Suppressor macrophage treated with lipopolysaccharide for 1 hour (primary cell): ENCODE results near the gene EVA1C.
"Not testable (repeated sequence)": the region's sequence is repeated elsewhere in the genome, so short reads cannot be mapped to it uniquely, and the experiment has no call there.

Source experiments
- DNase-seq, 3 donors: peaks; one replicate each; pipeline ENCODE4 v3.0.0-alpha.2; 2020 to 2022

The EVA1C gene

DNA sequence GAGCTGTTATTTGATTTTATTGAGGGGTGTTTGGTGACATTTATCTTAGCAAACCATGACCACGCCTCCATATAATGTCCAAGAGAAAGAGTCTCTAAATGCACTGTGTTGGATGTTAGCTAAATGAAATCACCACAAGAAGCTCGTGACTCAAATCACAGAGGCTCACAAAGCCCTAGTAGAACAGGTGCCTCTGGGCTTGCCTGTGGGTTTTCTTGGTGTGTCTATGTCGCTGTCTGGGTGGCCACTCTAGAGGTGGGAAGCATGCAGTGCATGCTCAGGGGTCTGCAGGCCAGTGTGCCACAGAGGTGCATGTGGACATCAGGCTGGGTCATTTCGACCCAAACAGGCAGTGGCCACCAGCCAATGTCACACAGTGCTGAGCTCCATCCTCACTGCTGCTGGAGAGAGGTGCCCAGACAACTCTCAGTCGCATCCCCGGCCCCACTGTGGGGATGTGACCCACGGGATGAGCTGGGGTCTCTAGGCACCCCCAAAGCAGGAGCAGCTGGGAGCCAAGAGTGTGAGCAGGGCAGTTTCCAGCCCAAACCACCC lies 94.0 kb downstream of the EVA1C start:
- not testable (repeated sequence) for DNase-seq

- DNase-seq, result no peak
Observed at GRCh38 chr21:32507342-32507919, 94.9 kb downstream of the EVA1C start.

DNA sequence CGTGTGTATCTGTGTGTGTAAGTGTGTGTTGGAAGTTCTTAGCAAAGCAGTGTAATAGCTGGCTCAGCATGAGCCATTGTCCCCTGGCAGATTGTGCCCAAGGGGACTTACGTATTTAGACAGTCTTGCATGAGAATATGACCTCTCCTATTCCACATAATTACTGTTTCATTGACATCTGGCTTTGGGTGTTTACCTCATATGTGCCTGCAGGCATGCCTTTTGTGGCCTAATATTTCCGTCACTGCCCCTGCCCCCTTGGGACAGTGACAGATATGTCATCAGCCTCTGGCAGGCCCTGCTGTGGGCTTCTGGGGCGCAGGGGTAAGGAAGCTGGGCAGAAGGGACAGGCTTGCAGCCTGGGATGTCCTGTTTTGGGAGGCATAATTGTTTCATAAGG lies 95.5 kb downstream of the EVA1C start:
- DNase-seq, result not testable (repeated sequence)

GRCh38 chr21:32508558-32508957 lies 96.1 kb downstream of the EVA1C start:
- DNase-seq, result no peak

DNA sequence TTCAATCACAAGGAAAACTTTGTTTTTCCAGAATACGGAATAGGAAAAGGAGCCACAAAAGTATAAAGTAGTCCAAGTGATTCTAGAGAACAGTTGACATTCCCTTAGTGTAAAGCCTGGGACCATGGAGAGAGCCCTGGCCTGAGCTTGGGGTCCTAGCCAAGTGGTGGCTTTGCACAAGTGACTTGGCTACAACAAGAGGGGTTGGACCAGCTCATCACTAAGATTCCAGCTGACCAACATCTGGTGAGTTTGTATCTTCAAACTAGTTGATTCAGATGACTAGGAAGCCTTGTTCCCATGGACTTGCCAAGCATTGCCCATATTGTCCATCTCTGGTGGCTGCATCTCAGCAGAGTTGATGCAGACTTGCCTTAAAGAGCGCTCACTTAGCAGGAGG lies 96.5 kb downstream of the EVA1C start:
- not testable (repeated sequence) for DNase-seq

GRCh38 chr21:32514275-32515055 lies 102.0 kb downstream of the EVA1C start:
- no peak for DNase-seq

- DNase-seq, result no peak
Observed at GRCh38 chr21:32515874-32516273, 103.4 kb downstream of the EVA1C start.

GRCh38 chr21:32516756-32517649 lies 104.5 kb downstream of the EVA1C start:
- DNase-seq, result peak; percentile 3 to 57 (median 43)

DNA sequence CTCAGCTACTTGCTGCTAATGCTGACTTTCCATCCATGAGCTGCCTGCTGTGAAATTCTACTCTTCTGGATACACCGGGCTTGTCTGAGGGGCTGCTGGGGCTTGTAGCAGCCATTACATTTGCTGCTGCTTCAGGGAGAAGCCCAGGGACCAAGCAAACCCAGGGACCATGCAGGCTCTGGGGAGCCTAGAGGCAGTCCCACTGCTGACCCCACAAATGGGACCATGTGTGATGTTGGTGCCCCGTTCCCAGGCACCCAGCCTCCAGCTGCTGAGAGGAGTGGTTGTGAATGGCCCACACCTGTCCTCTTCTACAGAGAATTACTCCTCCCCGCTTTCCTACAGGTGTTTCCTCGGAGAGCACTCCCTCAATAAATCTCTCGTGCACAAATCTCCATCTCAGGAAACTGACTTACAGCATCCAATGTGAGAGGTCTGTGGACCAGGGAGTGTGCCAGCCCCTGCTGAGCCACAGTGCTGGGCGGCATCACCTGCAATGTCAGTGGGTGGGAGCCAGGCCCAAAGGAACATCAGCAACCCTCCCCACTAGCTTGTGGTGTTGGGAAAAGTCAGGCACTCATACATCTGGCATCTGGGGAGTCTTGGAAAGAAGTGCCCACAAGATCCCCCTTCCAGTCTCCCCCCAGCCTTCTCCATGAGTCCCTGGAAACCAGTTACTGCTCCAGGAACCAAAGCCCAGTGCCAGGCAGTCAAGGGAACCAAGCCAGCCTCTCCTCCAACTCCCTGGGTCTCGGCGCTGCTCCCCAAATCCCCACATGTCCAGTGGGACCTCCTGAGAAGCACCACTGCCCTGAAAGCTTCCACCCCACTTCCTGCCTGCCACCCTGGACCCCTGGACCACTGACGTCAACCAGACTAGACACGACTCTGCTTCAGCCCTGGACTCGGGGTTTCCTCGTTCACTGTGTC lies 107.7 kb downstream of the EVA1C start:
- no peak for DNase-seq

- peak in 2 of 3 donors; percentile 5 to 20 for DNase-seq
Observed at GRCh38 chr21:32520875-32521735, 108.6 kb downstream of the EVA1C start.

GRCh38 chr21:32521736-32522355 lies 109.3 kb downstream of the EVA1C start:
- no peak for DNase-seq

DNA sequence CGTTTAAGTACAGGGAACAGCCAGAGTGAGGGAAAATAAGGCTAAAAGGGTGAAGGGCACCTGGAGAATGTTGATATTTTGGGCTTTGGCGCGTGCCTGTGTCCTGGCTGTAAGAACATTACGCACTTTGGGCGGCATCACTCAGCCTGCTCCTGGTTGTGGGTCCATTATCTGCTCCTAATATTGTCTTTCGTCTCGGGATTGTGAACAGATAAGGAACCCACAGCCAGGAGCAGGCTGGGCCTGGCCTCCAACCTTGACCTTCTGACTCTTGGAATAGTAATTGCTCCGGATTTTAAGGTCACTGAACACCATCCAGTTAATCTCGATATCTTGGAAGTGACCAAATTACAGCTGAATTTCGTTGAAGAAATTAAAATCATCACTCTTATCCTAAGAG lies 111.0 kb downstream of the EVA1C start:
- no peak for DNase-seq

DNA sequence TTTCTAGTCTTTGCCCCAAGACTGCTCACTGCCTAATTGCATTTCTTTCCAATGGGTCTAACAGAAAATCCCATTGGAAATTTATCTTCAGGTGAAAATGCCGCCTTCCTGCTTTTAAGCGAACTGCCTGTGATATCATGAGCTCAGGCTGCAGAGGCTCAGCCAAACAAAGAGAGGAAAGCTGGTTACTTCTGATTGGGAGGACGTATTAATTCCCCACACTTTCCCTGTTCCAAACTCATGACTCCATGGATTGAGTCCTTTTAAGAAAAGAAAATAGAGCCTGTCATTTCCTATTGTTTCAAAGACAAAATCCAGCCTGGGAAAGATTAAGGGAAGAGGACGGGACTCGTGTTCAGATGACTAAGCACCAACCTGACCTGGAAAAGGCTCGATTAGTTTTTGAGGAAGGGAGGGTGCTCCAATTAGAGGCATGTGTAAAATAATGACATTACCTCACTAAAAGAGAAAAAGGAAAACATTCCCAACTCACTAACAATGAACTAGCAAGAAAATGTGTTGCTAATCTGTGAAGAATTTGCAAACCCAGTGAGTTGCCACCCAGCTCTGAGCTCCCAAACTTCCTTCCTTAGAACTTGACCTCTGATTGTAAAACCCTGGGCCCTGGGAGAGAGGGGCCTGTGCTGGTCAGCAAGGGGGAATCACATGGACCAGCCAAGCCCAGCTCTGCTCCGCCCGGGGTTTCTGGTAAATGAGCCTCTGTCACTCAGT lies 111.6 kb downstream of the EVA1C start:
- DNase-seq, result no peak

- DNase-seq, result no peak
Observed at GRCh38 chr21:32525282-32525681, 112.8 kb downstream of the EVA1C start.

DNA sequence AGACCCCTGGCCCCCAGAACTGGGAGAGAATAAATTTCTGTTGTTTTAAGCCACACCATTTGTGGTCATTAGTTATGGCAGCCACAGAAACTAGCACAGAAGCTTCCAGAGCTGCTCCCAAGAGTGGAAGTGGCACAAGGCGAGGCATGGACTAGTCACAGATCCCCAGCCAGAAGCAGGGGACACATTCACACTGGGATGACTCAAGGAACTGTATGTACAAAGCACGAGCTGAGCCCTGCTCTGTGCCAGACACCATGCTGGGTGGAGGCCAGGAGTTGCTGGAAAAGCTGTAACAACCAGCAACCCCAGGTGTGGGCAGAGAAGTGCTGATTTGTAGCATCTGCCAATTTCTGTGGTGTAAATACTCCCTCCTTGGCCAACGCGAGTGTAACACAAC lies 117.2 kb downstream of the EVA1C start:
- DNase-seq, result no peak

DNA sequence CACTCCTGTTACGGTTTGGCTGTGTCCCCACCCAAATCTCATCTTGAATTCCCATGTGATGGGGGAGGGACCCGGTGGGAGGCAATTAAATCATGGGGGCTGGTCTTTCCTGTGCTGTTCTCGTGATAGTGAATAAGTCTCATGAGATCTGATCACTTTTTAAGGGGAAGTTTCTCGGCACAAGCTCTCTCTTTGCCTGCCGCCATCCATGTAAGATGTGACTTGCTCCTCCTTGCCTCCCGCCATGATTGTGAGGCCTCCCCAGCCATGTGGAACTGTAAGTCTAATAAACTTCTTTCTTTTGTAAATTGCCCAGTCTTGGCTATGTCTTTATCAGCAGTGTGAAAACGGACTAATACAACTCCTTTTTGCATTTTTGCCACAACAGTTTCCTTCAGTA lies 118.3 kb downstream of the EVA1C start:
- not testable (repeated sequence) for DNase-seq

DNA sequence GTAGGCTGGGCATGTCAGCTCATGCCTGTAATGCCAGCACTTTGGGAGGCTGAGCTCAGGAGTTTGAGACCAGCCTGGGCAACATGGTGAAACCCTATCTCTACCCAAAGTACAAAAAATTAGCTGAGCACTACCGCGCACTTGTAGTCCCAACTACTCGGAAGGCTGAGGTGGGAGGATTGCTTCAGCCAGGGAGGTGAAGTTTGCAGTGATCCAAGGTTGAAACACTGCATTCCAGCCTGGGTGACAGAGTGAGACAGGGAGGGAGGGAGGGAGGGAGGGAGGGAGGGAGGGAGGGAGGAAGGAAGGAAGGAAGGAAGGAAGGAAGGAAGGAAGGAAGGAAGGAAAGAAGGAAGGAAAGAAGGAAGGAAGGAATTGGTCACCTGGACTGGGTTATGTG lies 119.1 kb downstream of the EVA1C start:
- not testable (repeated sequence) for DNase-seq

GRCh38 chr21:32532636-32533035 lies 120.1 kb downstream of the EVA1C start:
- DNase-seq, result no peak

DNA sequence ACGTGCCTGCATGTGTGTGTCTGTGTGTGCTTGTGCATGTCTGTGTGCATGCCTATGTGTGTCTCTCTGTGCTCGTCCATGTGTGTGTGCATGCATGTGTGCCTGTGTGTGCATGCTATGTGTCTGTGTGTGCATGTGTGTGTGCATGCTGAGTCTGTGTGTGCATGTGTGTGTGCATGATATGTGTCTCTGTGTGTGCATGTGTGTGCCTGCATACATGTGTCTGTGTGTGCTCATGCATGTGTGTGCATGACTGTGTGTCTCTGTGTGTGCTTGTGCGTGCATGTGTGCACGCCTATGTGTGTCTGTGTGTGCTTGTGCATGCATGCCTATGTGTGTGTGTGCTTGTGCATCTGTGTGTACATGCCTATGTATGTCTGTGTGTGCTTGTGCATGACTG lies 120.5 kb downstream of the EVA1C start:
- DNase-seq, result no peak

DNA sequence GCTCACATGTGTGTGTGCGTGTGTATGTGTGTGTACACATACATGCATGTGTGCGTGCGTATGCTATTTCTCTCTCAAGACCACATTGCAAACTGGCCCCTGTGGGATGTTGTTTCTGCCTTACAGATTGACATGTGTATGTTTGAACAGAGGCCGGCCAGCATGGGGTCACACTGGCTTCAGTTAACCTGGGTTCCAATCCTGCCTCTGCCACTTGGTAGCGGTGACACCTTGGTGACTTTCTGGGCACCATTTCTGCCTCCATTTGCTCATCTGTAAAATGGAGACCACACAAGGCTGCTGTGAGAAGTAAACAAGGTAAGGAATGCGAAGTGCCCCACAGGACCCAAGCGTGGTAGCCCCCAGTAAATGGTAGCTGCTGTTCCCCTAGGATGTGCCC lies 121.1 kb downstream of the EVA1C start:
- DNase-seq, result no peak
